Mucosa of rectum (tissue), 2 donors: ENCODE data around the gene PEX26.
"Not testable (repeated sequence)": the region's sequence is repeated elsewhere in the genome, so short reads cannot be mapped to it uniquely, and the experiment has no call there.

ENCODE experiments used
- H3K27ac ChIP-seq, 2 donors: one replicate each; pipeline ENCODE4 v1.7.0; 2013; ENCODE audit warnings: inconsistent platforms in 2 of 2, low read depth in 2 of 2, low read length in 2 of 2
- H3K27me3 ChIP-seq, 2 donors: one replicate each; pipeline ENCODE4 v1.7.0; 2013; ENCODE audit warnings: low read length in 2 of 2; ENCODE audit not compliant: control insufficient read depth in 2 of 2, insufficient read depth in 2 of 2
- H3K36me3 ChIP-seq, 2 donors: one replicate each; pipeline ENCODE4 v1.7.0; 2013; ENCODE audit warnings: low read length in 2 of 2; ENCODE audit not compliant: control insufficient read depth in 2 of 2, insufficient read depth in 2 of 2
- H3K4me1 ChIP-seq, 2 donors: one replicate each; pipeline ENCODE4 v1.7.0; 2013; ENCODE audit warnings: low read length in 2 of 2, mild to moderate bottlenecking in 1 of 2; ENCODE audit not compliant: control insufficient read depth in 2 of 2, insufficient read depth in 2 of 2
- H3K4me3 ChIP-seq, 2 donors: one replicate each; pipeline ENCODE4 v1.7.0; 2013; ENCODE audit warnings: low read length in 2 of 2
- H3K9ac ChIP-seq, 2 donors: one replicate each; pipeline ENCODE4 v1.7.0; 2013; ENCODE audit warnings: low read length in 2 of 2, low read depth in 1 of 2, mild to moderate bottlenecking in 1 of 2
- H3K9me3 ChIP-seq, 2 donors: one replicate each; pipeline ENCODE4 v1.7.0; 2013; ENCODE audit warnings: low read length in 2 of 2; ENCODE audit not compliant: control insufficient read depth in 2 of 2
- donor health status: healthy.
- donor health status: Normal muscosa, but diverticular disease.

The PEX26 gene

DNA sequence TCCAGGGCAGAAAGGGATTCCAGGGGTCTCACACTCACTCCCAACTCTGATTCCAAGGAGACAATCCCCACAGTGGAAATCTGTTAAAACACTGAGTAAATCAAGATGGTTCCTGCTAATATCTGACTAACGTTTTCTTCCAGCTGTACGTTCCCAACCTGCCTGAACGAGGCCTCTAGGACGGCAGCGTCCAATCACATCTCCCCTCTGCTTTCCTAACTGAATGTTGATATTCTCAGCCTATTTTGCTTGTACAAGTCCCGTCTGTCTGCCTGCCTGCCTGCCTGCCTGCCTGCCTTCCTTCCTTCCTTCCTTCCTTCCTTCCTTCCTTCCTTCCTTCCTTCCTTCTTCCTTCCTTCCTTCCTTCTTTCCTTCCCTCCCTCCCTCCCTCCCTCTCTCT lies 14.1 kb upstream of the PEX26 start:
- H3K27ac ChIP-seq, H3K4me3 ChIP-seq, H3K36me3 ChIP-seq, H3K9ac ChIP-seq, H3K27me3 ChIP-seq, H3K9me3 ChIP-seq: not testable (repeated sequence)
- peaks cover 12 to 47% of the 10 kb centered on the region in 2 donors for H3K4me1 ChIP-seq

DNA sequence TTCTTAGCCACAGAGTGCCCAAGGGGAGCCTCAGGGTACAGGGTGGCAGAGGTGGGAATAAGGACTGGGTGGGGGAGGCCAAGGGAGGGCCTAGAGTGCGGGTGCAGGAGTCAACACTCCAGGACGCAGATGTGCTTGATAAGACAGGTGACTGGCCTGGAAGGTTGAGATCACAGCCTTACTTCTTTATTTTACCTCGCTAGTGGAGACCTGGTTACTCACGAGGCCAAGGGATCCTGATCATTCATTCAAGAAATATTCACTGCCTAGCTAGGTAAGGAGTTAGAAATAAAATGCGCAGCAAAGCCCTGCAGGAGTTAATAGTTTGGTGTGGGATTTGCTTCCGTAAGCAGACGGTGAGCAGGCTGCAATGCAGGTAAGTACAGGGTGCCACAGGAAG lies 13.2 kb upstream of the PEX26 start:
- Histone ChIP-seq H3K27ac (no peak overlapping the region), H3K36me3 (no peaks in the 10 kb centered on the region), H3K4me3 (no peak overlapping the region), H3K27me3 (no peaks in the 10 kb centered on the region), H3K4me1 (peaks cover 12 to 45% of the 10 kb centered on the region in 2 donors), H3K9ac (no peak overlapping the region), H3K9me3 (no peaks in the 10 kb centered on the region)

DNA sequence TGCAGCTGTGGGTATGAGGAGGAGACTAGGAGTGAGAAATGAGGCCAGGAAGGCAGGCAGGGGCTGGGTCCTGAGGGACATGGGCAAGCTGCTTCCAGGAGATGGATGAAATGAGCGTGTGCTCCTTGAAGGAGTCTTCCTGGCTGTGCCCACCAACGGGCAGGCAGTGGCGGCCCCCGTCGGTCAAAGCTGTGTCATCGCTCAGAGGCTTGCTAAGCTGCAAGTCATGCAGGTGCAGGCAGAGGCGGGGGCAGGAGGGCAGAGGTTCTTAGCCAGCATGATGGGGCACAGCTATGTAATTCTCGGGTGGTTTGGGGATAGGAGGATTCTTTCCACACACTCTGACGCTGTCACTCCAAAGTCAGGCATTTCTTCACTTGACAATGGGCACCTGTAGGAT lies 12.5 kb upstream of the PEX26 start:
- no peaks in the 10 kb centered on the region for H3K9me3 ChIP-seq
- no peak overlapping the region for H3K9ac ChIP-seq
- no peaks in the 10 kb centered on the region for H3K27me3 ChIP-seq
- H3K27ac ChIP-seq: no peak overlapping the region
- H3K4me1 ChIP-seq: peaks cover 12 to 47% of the 10 kb centered on the region in 2 donors
- no peak overlapping the region for H3K4me3 ChIP-seq
- no peaks in the 10 kb centered on the region for H3K36me3 ChIP-seq

DNA sequence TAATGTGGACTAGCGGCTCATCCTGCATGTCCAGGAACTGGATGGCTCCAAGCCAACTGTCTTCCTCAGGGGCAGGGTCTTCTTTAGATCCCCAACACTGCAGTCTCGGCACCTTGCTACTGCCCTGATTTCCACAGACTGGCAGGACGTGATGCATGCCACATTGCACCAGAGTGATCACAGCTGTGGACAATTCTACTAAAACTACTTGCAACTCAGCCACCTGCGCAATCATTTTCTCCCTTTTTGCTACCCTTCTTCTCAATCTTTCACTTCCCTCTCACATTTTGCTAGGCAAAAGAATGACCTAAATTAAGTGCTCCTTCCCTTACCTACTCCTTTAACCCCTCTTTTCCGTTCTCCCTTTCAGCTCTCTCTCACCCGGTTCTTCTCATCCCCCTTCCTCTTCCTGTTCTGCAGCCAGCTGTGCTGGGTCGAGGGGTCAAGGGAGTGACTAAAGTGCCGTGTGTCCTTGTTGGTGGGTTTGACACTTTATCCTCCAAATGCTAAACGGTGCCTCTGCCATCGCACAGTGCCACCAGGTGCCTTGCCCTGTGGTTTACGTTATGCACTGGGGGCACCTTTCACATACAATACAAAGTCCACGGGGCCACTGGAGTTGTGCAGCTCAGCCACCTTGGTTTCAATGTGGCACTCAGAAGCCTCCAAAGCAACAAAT lies 11.5 kb upstream of the PEX26 start:
- no peak overlapping the region for H3K9ac ChIP-seq
- peak overlapping the region in 1 of 2 donors; percentile 52 for H3K27ac ChIP-seq
- H3K9me3 ChIP-seq: no peaks in the 10 kb centered on the region
- peak overlapping the region in 1 of 2 donors; percentile 44 for H3K4me3 ChIP-seq
- H3K27me3 ChIP-seq: no peaks in the 10 kb centered on the region
- H3K4me1 ChIP-seq: peaks cover 3 to 43% of the 10 kb centered on the region in 2 donors
- H3K36me3 ChIP-seq: no peaks in the 10 kb centered on the region

DNA sequence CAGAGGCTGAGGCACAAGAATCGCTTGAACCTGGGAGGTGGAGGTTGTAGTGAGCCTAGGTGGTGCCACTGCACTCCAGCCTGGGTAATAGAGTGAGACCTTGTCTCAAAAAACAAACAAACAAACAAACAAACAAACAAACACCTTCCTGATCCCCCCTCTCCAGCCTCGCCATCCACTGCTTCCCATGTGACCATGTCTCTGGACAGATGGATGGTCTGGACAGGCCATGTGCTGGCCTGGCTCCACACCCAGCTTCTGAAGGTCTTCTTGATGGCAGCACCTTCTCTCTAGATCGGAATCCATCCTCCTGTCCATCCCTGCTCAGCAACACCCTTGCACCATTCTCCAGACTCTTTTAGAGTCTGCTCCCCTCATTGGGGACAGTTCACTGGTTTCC lies 10.7 kb upstream of the PEX26 start:
- H3K9ac ChIP-seq: no peak overlapping the region
- no peak overlapping the region for H3K4me3 ChIP-seq
- H3K36me3 ChIP-seq: no peaks in the 10 kb centered on the region
- H3K27me3 ChIP-seq: no peaks in the 10 kb centered on the region
- H3K9me3 ChIP-seq: no peaks in the 10 kb centered on the region
- H3K4me1 ChIP-seq: peaks cover 3 to 40% of the 10 kb centered on the region in 2 donors
- H3K27ac ChIP-seq: peak overlapping the region; percentile 56 to 61

DNA sequence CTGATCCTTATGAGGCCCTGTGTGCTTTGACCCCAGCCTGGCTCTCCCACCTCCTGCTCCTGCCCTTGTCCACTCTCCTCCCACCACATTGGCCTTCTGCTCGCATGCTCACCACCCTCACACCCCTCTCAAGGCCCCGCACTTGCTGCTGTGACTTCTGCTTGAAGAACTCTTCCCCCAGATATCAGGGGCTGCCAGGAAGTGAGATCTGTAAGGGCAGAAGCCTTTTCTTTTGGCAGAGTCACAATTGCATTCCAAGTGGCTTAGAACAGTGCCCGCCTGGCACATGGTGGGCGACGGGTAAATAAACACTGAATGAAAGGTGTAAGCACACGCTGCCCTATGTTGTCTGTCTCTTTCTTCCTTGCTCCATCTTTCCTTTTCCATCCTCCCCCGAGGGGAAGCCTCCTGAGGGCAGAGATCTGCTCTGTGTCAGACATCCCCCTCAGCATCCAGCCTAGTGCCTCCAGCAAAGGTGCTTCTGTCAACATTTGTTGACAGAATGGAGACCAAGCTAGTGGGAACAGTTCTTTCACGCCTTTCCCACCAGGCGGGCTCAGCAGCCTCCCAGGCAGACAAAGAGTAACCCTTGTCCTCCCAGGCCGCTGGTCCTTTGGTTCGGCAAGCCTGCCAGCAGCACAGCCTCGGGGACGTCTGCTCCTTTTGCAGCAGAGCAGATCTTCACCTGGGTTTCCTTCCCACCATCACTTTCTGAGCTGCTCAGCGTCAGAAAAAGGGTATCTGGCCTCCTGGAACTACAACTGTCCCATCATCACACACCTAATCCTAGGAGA lies 10.0 kb upstream of the PEX26 start:
- Histone ChIP-seq H3K4me3 (no peak overlapping the region), H3K9me3 (no peaks in the 10 kb centered on the region), H3K27ac (peak overlapping the region; percentile 56 to 61), H3K27me3 (no peaks in the 10 kb centered on the region), H3K36me3 (no peaks in the 10 kb centered on the region), H3K9ac (no peak overlapping the region), H3K4me1 (peaks cover 3 to 36% of the 10 kb centered on the region in 2 donors)

DNA sequence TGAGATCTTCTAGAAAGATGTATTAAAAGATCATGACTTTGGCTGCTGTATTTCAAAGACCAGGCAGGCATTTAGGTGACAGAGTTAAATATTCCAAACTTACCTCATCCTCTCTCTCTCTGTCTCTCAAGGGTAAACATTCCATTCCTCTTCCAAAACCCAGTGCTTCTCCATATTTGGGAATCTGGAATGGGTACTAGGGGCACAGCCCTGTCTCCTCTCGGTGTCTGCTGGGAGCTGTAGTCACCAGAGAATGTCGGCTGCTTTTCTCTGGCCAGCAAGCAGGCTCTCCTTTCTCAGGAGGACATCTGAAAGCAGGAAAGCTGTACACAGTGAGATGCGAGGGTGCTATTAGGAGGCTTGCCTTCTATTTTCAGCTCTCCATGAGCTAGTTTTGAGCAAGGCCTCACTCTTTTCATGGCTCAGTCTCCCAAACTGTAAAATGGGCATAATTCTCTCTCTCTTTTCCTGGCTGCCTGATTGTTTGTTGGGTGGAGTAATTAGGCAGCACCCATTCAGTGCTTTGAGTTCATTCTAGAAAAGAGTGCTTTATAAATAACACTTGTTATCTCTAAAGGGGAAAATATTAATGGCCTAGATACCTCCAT lies 9.3 kb upstream of the PEX26 start:
- H3K9ac ChIP-seq: no peak overlapping the region
- H3K9me3 ChIP-seq: no peaks in the 10 kb centered on the region
- no peaks in the 10 kb centered on the region for H3K36me3 ChIP-seq
- peaks cover 3 to 34% of the 10 kb centered on the region in 2 donors for H3K4me1 ChIP-seq
- peak overlapping the region; percentile 56 to 61 for H3K27ac ChIP-seq
- no peaks in the 10 kb centered on the region for H3K27me3 ChIP-seq
- H3K4me3 ChIP-seq: no peak overlapping the region

DNA sequence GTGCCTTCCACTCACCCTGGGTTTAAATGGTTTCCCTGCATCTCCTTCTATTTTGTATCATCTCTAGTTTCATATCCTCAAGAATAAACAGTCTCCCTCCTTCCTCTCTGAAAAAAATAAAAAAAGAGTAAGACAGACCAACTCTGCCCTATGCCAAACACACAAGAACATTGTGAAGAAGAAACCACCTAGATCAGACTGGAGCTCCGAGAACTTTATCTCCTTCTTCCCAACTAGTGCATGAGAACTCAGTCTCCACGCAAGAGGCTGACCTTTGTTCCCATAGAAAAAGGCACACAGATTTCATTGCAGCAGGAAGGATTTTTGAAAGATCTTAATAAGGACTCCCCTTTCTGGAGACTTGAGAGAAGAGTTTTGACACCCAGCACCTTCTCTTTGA lies 8.7 kb upstream of the PEX26 start:
- no peak overlapping the region for H3K4me3 ChIP-seq
- no peak overlapping the region for H3K9ac ChIP-seq
- no peaks in the 10 kb centered on the region for H3K9me3 ChIP-seq
- peak overlapping the region; percentile 27 to 43 for H3K27ac ChIP-seq
- H3K36me3 ChIP-seq: no peaks in the 10 kb centered on the region
- peaks cover 3 to 34% of the 10 kb centered on the region in 2 donors for H3K4me1 ChIP-seq
- H3K27me3 ChIP-seq: no peaks in the 10 kb centered on the region

DNA sequence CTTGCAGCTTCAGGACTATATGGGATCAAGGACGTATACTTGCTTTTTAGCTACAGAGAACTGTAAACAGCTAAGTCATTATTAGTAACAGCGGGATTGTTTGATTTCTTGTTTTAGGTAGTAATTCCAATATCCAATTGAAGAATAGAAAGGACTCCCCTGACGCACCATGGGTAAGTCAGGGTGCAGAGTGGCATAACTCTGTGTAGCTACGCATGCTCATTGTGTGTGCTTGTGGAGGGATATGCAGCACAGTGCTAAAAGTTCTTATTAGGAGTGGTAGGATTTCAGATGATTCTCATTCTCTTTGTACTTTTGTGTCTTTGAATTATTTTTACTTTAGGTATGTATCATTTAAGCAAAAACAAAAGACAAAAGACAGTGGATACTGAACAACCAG lies 7.7 kb upstream of the PEX26 start:
- Histone ChIP-seq H3K27ac (peak overlapping the region in 1 of 2 donors; percentile 26), H3K36me3 (no peaks in the 10 kb centered on the region), H3K27me3 (no peaks in the 10 kb centered on the region), H3K9me3 (no peaks in the 10 kb centered on the region), H3K4me3 (no peak overlapping the region), H3K9ac (no peak overlapping the region), H3K4me1 (peaks cover 6 to 34% of the 10 kb centered on the region in 2 donors)
